ENCODE measurements around the gene FLNC. TPM values are rescaled to one million over a fixed set of nuclear protein-coding genes. Genes with fewer than 3 reads are reported as not detected.

FLNC gene
- total and polyA plus RNA-seq, 9 of the 15 experiments (the other 6 are each of a cell fraction or from before 2014, with no cell fraction given), result 0.90 to 155 (median 28.8) TPM

DNA sequence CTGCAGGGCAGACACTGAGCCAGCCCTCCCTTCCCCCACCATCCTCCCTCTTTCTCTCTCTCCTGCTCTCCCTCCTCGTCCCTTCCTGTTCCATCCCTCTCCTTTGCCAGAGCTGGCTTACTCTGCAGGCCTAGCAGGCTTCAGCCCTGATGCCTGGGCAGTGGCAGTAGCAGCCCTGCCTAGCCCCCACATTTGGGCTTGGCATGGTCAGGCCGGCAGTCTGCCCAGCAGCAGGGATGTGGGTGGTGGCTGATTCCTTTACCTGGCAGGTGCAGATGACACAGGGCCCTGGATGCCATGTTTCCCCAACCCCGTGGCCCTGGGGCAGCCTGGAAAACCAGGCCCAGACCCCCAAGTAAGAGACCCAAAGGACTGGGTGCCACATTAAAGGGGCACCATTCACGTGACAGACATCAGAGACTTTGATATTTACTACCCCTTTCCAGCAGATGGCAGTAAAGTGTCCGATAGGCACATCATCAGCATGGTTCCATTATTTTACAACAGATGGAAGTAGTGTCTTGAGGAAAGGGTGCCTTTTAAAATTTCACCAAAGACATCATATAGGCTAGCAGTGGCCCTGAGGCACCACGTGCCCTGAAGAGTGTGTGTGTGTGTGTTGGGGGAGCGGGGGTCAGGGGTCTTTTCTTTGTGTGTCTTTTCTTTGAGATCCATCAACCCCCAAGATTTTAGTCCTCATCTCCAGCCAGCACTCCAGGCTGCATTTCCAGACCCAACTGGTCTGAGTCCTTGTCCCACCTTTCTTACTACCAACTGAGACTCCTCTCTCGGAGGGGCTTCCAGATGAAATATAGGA lies 74.4 kb downstream of the FLNC start (continued):
- TF ChIP-seq EP400 (IDR thresholded peaks at IDR 0.05) (no peak), ZNF146 (CRISPR knock-in tag; IDR thresholded peaks at IDR 0.05; ENCODE audit: unreplicated experiment) (no peak), PRMT5 (CRISPR knock-in tag; IDR thresholded peaks at IDR 0.05) (no peak), NFYB (IDR thresholded peaks at IDR 0.05; ENCODE audit: extremely low read depth, insufficient read length) (no peak), PHTF2 (CRISPR knock-in tag; IDR thresholded peaks at IDR 0.05) (no peak), DDX20 (tag; IDR thresholded peaks at IDR 0.05; ENCODE audit: low read depth) (no peak), SMC3 (conservative IDR thresholded peaks at IDR 0.05; ENCODE audit: insufficient read depth, low read depth, low read length) (peak; percentile 71), MTF1 (CRISPR knock-in tag; IDR thresholded peaks at IDR 0.05; ENCODE audit: borderline replicate concordance) (no peak), NR4A1 (CRISPR knock-in tag; IDR thresholded peaks at IDR 0.05) (no peak), NR4A1 (tag; IDR thresholded peaks at IDR 0.05) (no peak), KDM1A (IDR thresholded peaks at IDR 0.05) (no peak), ZNF23 (CRISPR knock-in tag; IDR thresholded peaks at IDR 0.05) (no peak), HNRNPLL (IDR thresholded peaks at IDR 0.05; ENCODE audit: low read depth, low read length, poor library complexity, severe bottlenecking) (no peak), NFXL1 (CRISPR knock-in tag; IDR thresholded peaks at IDR 0.05) (no peak), POLR2A (conservative IDR thresholded peaks at IDR 0.05) (no peak), SRF (CRISPR knock-in tag; IDR thresholded peaks at IDR 0.05) (no peak), FIP1L1 (IDR thresholded peaks at IDR 0.05; ENCODE audit: low read depth, low read length, poor library complexity, severe bottlenecking) (no peak), ZNF354B (CRISPR knock-in tag; IDR thresholded peaks at IDR 0.05) (no peak), ZNF140 (CRISPR knock-in tag; IDR thresholded peaks at IDR 0.05) (no peak), CEBPG (CRISPR knock-in tag; IDR thresholded peaks at IDR 0.05) (no peak), CEBPG (tag; conservative IDR thresholded peaks at IDR 0.05 in 1 of 2, IDR thresholded peaks at IDR 0.05 in 1 of 2) (no peak), ZBTB5 (IDR thresholded peaks at IDR 0.05) (no peak), HCFC1 (IDR thresholded peaks at IDR 0.05; ENCODE audit: low read depth, low read length) (no peak), SPI1 (IDR thresholded peaks at IDR 0.05; ENCODE audit: borderline replicate concordance, low read depth, low read length) (no peak), ZNF232 (CRISPR knock-in tag; IDR thresholded peaks at IDR 0.05) (no peak; the same call in 1 of the 2 replicates), RBBP5 (IDR thresholded peaks at IDR 0.05; ENCODE audit: borderline replicate concordance, insufficient read depth, low read length, poor library complexity, severe bottlenecking) (no peak), ZNF41 (CRISPR knock-in tag; conservative IDR thresholded peaks at IDR 0.05) (no peak), PYGO2 (tag; IDR thresholded peaks at IDR 0.05) (no peak)
